Measurements from ENCODE around the gene LGI4. TPM values are rescaled to one million over a fixed set of nuclear protein-coding genes. Genes with fewer than 3 reads are reported as not detected.

The LGI4 gene
- polyA plus RNA-seq, 6 donors from 2014 or later, result not detected

DNA sequence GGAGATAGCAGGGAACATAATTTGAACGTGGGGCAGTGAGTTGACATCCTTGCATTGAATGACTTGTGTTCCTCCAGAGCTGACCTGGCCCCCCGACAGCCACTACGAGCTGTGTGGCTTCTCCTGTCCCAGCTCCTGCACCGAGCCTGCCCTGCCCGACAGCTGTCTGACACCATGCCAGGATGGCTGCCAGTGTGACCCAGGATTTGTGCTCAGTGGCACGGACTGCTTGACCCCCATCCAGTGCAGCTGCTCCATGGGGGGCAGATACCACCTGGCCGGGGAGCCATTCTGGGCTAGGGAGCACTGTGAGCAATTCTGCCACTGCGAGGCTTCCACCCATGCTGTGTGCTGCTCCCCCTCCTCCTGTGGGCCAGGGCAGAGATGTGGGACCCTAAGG is 48.4 kb downstream of the LGI4 start:
- Mint-ChIP-seq H3K4me1 (peaks cover 60 to 93% (median 68%) of the 10 kb centered on the region in 3 donors), H3K36me3 (no peaks in the 10 kb centered on the region), H3K27me3 (no peaks in the 10 kb centered on the region), H3K9me3 (no peaks in the 10 kb centered on the region), H3K27ac (peak overlapping the region; percentile 90 to 96 (median 94)), H3K4me3 (peak overlapping the region in 7 of 8 donors; percentile 58 to 84 (median 82))
- DNase-seq (no peak), ATAC-seq (ENCODE audit: low read depth in 2 of 2) (no peak)

DNA sequence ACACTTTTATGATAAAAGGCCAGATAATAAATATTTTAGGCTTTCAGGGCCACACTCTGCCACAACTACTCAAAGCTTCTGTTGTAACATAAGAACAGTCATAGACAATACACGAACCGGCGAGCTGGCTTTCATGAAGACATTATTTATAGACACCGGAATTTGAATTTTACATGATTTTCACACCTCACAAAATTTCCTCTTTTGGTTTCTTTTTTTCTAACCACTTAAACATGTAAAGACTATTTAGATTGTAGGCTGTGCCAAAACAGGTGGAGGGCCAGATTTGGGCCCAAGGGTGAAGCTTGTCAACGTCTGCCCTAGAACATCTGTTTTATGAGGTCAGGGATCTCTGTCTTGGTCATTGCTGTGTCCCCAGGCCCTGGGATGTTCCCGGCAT is 48.9 kb downstream of the LGI4 start:
- peak; percentile 68 to 71 for ATAC-seq (ENCODE audit: low read depth in 2 of 2)
- H3K36me3 Mint-ChIP-seq, result no peaks in the 10 kb centered on the region
- peak; percentile 52 for DNase-seq
- H3K27me3 Mint-ChIP-seq, result no peaks in the 10 kb centered on the region
- H3K4me3 Mint-ChIP-seq, result peak overlapping the region; percentile 48 to 84 (median 78)
- peaks cover 63 to 96% (median 68%) of the 10 kb centered on the region in 3 donors for H3K4me1 Mint-ChIP-seq
- peak overlapping the region; percentile 90 to 96 (median 94) for H3K27ac Mint-ChIP-seq
- no peaks in the 10 kb centered on the region for H3K9me3 Mint-ChIP-seq

DNA sequence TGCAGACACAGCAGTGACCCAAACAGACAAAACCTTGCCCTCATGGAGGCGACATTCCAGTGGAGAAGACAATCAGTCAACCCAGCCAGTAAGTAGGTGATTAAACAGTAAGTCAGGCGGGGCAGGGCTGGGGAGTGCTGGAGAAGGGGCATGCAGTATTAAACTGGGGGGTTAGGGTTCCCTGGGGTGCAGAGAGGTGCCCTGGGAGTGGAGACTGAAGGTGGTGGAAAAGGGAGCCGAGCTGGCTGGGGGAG is 50.4 kb downstream of the LGI4 start:
- DNase-seq (no peak), ATAC-seq (ENCODE audit: low read depth in 2 of 2) (no peak)
- H3K4me1 Mint-ChIP-seq, result peaks cover 64 to 84% (median 71%) of the 10 kb centered on the region in 3 donors
- no peaks in the 10 kb centered on the region for H3K9me3 Mint-ChIP-seq
- H3K27me3 Mint-ChIP-seq, result peaks cover 0 to under 1% (median 0%) of the 10 kb centered on the region in 3 donors
- peak overlapping the region in 7 of 8 donors; percentile 19 to 87 (median 76) for H3K4me3 Mint-ChIP-seq
- H3K36me3 Mint-ChIP-seq, result no peaks in the 10 kb centered on the region
- peak overlapping the region; percentile 90 to 97 (median 94) for H3K27ac Mint-ChIP-seq

DNA sequence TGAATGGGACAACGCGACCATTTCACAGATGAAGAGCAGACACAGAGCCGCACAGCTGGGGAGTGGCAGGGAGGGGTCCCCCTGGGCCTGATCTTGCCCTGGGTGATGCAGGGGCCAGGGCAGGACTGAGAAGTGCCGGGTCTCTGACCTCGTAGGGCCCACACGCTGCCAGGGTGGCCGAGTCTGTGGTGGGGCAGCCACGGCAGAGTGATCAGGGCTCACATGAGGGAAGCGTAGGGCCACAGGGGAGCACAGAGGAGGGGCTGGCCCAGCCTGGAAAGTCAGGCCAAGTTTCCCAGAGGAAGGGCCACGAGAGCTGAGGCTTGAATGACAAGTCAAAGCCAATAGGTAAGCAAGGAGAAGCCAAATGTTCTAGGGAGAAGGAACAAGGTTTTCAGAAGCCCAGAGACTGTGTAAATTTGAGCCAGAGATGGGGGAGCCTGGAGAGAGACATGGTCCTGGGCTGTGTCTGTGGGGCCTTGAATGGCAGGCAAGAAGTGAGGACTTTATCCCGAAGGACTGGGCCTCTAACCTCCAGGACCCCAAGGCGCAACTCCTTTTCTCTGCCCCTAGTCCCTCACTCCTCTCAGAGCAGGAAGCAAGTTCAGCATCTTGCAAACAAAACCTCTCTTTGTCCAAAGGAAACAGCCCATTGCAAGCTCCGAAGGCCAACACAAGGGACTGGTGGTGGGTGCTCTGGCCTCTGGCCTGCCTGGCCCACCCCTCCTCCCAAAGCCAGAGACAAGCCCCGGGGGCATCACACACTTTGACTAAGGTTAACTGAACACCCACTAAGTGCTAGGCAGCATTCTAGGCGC is 51.0 kb downstream of the LGI4 start:
- peaks cover 0 to 6% (median 0%) of the 10 kb centered on the region in 3 donors for H3K27me3 Mint-ChIP-seq
- H3K27ac Mint-ChIP-seq, result peak overlapping the region; percentile 90 to 97 (median 94)
- H3K4me3 Mint-ChIP-seq, result peak overlapping the region; percentile 25 to 87 (median 80)
- H3K9me3 Mint-ChIP-seq, result no peaks in the 10 kb centered on the region
- ATAC-seq (ENCODE audit: low read depth in 2 of 2) (peak; percentile 58 to 64), DNase-seq (peak; percentile 30)
- H3K36me3 Mint-ChIP-seq, result peaks cover 0 to 5% of the 10 kb centered on the region in 2 donors
- peaks cover 68 to 84% (median 73%) of the 10 kb centered on the region in 3 donors for H3K4me1 Mint-ChIP-seq

DNA sequence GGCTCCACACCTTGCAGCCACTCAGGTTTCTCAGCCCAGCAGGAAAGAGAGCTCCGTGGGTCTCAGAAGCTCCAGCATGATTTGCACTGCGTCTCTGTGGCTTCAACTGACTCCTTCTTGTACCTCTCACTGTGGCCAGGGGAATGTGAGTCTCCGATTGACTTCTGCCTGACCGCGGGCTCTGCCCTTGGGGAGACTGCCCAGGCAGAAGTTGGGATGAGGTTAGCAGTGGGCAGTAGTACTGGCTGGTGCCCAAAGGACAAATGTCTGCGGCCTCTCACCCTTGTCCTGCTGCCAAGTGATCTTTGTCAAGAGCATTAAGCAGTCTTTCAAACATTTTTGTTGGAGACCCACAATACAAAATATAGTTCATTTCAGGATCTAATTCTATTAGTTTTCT is 53.7 kb downstream of the LGI4 start:
- peaks cover 65 to 81% (median 68%) of the 10 kb centered on the region in 3 donors for H3K4me1 Mint-ChIP-seq
- peak overlapping the region in 1 of 6 donors; percentile 82 for H3K27ac Mint-ChIP-seq
- H3K9me3 Mint-ChIP-seq, result no peaks in the 10 kb centered on the region
- H3K27me3 Mint-ChIP-seq, result peaks cover 0 to 10% (median 3%) of the 10 kb centered on the region in 3 donors
- no peak overlapping the region for H3K4me3 Mint-ChIP-seq
- DNase-seq (no peak), ATAC-seq (ENCODE audit: low read depth in 2 of 2) (no peak)
- peaks cover 0 to 5% of the 10 kb centered on the region in 2 donors for H3K36me3 Mint-ChIP-seq

DNA sequence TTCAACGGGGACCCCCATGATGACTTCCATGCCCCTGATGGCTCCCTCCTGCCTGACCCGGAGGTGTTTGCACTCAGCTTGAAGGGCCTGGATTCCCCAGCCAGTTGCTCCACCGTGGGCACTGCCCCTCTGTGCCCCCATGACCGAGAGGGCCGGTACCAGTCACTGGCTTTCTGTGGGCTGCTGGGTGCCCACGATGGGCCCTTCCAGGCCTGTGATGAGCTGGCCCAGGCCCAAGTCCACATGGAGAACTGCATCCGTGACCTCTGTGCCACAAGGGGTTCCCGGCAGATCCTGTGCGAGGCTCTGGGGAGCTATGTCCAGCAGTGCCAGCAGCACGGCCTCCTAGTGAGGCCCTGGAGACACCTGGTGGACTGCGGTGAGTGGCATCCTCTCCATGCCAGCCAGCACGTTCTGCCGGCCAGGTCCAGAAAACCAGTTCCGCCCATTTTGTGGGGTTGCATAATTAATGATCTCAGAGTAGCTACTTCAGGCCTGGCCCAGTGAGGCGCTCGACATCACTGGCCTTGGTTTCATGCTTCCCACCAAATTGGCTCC is 54.2 kb downstream of the LGI4 start:
- Mint-ChIP-seq H3K27me3 (peaks cover 0 to 10% (median 3%) of the 10 kb centered on the region in 3 donors), H3K4me3 (no peak overlapping the region), H3K4me1 (peaks cover 60 to 76% (median 63%) of the 10 kb centered on the region in 3 donors), H3K27ac (no peak overlapping the region), H3K36me3 (peaks cover 0 to 5% of the 10 kb centered on the region in 2 donors), H3K9me3 (no peaks in the 10 kb centered on the region)
- ATAC-seq (ENCODE audit: low read depth in 2 of 2) (no peak), DNase-seq (no peak)

DNA sequence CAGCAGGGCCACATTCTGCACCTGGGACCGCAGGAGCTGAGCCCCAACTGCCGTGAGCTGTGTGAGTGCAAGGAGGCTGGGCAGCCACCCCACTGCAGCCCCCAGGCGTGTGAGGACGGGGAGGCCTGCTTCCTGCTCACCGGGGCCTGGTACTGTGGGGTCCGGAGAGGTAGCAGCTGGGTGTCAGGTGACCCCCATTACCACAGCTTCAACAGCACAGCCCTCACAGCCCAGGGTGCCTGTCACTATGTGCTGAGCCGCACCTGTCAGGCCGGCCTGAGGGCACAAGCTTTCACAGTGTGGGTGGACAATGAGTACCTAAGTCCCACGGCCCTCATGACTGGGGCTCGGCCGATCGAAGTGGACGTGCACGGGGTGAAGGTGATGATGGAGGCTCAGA is 55.0 kb downstream of the LGI4 start:
- Mint-ChIP-seq H3K36me3 (peaks cover 0 to 5% of the 10 kb centered on the region in 2 donors), H3K27me3 (peaks cover 0 to 10% (median 3%) of the 10 kb centered on the region in 3 donors), H3K27ac (no peak overlapping the region), H3K4me1 (peaks cover 61 to 74% (median 64%) of the 10 kb centered on the region in 3 donors), H3K9me3 (no peaks in the 10 kb centered on the region), H3K4me3 (no peak overlapping the region)
- ATAC-seq (ENCODE audit: low read depth in 2 of 2), result no peak
- no peak for DNase-seq

DNA sequence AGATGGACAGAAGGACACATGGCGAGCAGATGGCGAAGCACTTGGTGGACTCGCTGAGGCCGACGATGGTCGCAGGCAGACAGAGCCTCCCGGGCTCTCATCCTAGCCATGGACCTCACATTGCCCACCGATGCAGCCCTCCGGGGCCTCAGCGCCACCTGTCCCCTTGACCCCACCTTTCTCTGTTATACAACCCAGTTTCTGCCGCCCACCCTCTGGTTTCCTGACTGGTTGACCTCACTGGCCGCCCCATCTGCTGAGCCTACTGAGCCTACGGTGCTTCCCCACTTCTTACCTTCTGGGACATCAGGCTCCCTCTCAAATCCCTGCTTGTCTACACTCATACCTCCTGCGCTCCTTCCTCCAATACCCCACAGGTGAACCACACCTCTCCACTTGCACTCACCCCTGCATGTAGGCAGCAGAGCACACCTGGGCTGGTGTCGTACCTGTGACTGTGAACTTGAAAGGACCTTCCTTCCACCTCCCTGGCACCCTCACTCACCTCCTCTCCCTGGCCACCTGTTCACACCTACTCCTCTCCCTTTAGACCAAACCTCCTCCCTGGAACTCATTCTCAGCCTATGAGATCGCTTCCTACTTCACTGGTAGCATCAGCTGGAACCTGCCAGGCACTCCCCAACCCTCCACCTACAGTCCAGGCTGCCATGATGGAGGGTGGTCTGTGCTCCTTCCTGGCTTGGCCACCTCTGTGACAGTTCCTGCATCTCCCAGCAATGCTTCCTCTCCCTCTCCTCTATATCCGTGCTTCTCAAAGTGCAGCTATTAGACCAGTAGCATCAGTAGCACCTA is 57.2 kb downstream of the LGI4 start:
- peak overlapping the region in 1 of 8 donors; percentile 0 for H3K4me3 Mint-ChIP-seq
- ATAC-seq (ENCODE audit: low read depth in 2 of 2), result no peak
- H3K27ac Mint-ChIP-seq, result peak overlapping the region; percentile 41 to 93 (median 72)
- peaks cover 0 to 5% of the 10 kb centered on the region in 2 donors for H3K36me3 Mint-ChIP-seq
- no peaks in the 10 kb centered on the region for H3K9me3 Mint-ChIP-seq
- H3K4me1 Mint-ChIP-seq, result peaks cover 48 to 57% (median 49%) of the 10 kb centered on the region in 3 donors
- peaks cover 0 to 10% (median 3%) of the 10 kb centered on the region in 3 donors for H3K27me3 Mint-ChIP-seq
- DNase-seq, result no peak

DNA sequence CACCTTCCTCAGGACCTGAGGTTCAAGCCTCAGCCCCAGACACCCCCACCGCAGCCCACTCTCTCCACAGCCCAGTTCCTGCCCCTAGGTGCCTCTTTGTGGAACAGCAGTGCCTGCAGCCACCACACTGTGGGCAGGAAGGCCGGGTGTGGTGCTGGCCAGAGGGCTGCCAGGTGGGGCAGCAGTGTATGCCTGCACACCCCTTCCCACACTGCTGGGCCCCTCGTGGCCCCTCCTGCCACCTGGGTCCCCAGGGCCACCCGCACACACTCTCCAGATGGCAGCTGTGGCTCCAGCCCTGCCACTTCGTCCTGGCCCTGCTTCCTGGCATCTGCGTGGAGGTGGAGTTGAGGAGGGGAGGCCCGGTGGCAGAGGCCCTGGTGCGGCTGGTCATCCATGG is 58.2 kb downstream of the LGI4 start:
- Mint-ChIP-seq H3K27ac (peak overlapping the region in 1 of 6 donors; percentile 41), H3K4me1 (peaks cover 45 to 49% (median 46%) of the 10 kb centered on the region in 3 donors), H3K27me3 (peaks cover 0 to 10% (median 3%) of the 10 kb centered on the region in 3 donors), H3K4me3 (peak overlapping the region in 2 of 8 donors; percentile 15 to 57), H3K36me3 (peaks cover 0 to 5% of the 10 kb centered on the region in 2 donors), H3K9me3 (no peaks in the 10 kb centered on the region)
- ATAC-seq (ENCODE audit: low read depth in 2 of 2), result peak in 1 of 2 donors; percentile 20
- DNase-seq, result no peak

DNA sequence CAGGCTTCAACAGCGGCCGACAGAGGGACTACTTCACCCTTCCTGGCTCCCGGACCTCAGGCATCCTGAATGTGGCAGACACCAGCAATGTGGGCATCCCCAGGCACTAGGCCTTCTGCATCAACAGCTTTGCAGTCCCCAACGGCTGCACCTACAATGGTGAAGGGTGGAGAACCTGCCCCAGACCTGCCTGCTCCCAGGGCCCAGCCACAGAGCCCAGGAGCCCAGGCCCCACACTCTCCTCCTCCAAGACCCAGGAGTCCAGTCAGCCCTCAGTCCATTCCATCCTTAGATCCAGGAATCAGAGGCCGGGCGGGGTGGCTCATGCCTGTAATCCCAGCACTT is 58.9 kb downstream of the LGI4 start:
- no peak for DNase-seq
- H3K4me3 Mint-ChIP-seq, result no peak overlapping the region
- peaks cover 0 to 10% (median 3%) of the 10 kb centered on the region in 3 donors for H3K27me3 Mint-ChIP-seq
- no peak for ATAC-seq (ENCODE audit: low read depth in 2 of 2)
- H3K27ac Mint-ChIP-seq, result peak overlapping the region in 1 of 6 donors; percentile 63
- H3K4me1 Mint-ChIP-seq, result peaks cover 42 to 46% (median 43%) of the 10 kb centered on the region in 3 donors
- no peaks in the 10 kb centered on the region for H3K9me3 Mint-ChIP-seq
- H3K36me3 Mint-ChIP-seq, result peaks cover 0 to 5% of the 10 kb centered on the region in 2 donors

DNA sequence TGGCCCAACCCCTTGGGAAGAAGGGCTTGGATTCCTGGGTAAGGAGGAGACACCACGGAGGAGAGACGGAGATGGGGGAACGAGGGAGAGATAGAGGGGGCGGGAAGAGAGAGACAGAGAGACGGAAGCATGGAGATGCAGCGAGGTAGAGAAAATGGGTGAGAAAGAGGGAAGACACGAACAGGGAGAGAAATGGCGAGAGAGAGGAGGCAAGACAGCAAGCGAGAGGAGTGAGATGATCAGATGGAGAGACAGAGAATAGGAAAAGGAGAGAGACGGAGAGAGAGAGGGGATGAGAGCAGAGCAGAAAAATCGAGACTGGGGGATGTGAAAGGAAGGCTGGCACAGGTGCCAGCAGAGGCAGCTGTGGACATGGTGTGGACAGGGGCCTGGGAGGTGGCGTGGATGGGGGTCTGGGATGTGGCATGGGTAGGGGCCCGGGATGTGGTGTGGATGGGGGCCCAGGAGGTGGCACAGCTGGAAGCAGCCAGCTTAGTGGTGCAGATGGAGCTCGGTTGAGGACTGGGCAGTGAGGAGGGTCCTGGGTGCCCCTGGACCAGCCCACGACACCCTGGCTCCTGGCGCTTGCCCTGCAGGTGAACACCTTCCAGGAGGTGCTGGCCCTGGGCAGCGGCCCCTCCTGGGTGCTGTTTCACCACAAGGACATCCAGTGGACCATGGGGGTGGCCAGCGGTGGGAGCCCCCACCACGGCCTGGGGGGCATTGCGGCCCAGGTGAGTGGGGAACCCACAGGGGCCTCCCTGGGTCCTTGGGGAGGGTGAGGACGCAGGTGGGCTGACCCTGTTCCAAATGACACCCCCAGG is 59.4 kb downstream of the LGI4 start:
- ATAC-seq (ENCODE audit: low read depth in 2 of 2) (no peak), DNase-seq (no peak)
- Mint-ChIP-seq H3K9me3 (peaks cover 0 to 3% (median 0%) of the 10 kb centered on the region in 7 donors), H3K27me3 (peaks cover 0 to 10% (median 3%) of the 10 kb centered on the region in 3 donors), H3K4me3 (peak overlapping the region in 5 of 8 donors; percentile 2 to 54 (median 26)), H3K27ac (peak overlapping the region in 3 of 6 donors; percentile 55 to 76 (median 71)), H3K36me3 (peaks cover 0 to 5% of the 10 kb centered on the region in 2 donors), H3K4me1 (peaks cover 41 to 46% (median 42%) of the 10 kb centered on the region in 3 donors)

Measured in naive B cell (primary cell).